GM12878 (cell line): ENCODE measurements around the gene COPZ2. TPM values are rescaled to one million over a fixed set of nuclear protein-coding genes. Genes with fewer than 3 reads are reported as not detected.

ENCODE experiments used
- BHLHE40 ChIP-seq, 2 experiments: fragments of 450-650 bp in 1 of 2; IDR thresholded peaks; 2 replicates each; pipeline ENCODE4 v1.6.1; 2011 to 2017; ENCODE audit warnings: low read depth in 2 of 2, borderline replicate concordance in 1 of 2, improper control_type of control experiment in 1 of 2, low read length in 1 of 2, mild to moderate bottlenecking in 1 of 2
- BMI1 ChIP-seq: fragments of 450-650 bp; IDR thresholded peaks from 2 replicates; pipeline ENCODE4 v1.6.1; 2016; ENCODE audit warnings: mild to moderate bottlenecking, moderate library complexity, borderline replicate concordance
- CBFB ChIP-seq: IDR thresholded peaks from 2 replicates; pipeline ENCODE4 v1.6.1; 2016; ENCODE audit warnings: antibody characterized with exemption, low read depth
- HCFC1 ChIP-seq: fragments of 150-350 bp; IDR thresholded peaks from 2 replicates; pipeline ENCODE4 v1.6.1; 2014; ENCODE audit warnings: low read length
- IKZF1 ChIP-seq: fragments of 450-650 bp; conservative IDR thresholded peaks from 2 replicates; pipeline ENCODE4 v1.6.1; 2017; ENCODE audit warnings: antibody characterized with exemption, mild to moderate bottlenecking
- KAT2A ChIP-seq: conservative IDR thresholded peaks from 2 replicates; pipeline ENCODE4 v1.6.1; 2011; ENCODE audit warnings: low read depth, low read length; ENCODE audit not compliant: control insufficient read depth
- MEF2A ChIP-seq: IDR thresholded peaks from 2 replicates; pipeline ENCODE4 v1.6.1; 2011; ENCODE audit warnings: low read depth, mild to moderate bottlenecking, low read length, moderate library complexity; ENCODE audit not compliant: insufficient read depth
- NFYA ChIP-seq: IDR thresholded peaks from 2 replicates; pipeline ENCODE4 v1.6.1; 2011; ENCODE audit warnings: low read depth, mild to moderate bottlenecking, low read length, improper control_type of control experiment, borderline replicate concordance
- NRF1 ChIP-seq: conservative IDR thresholded peaks from 2 replicates; pipeline ENCODE4 v1.6.1; 2011; ENCODE audit warnings: mild to moderate bottlenecking, low read depth, low read length, improper control_type of control experiment
- RAD21 ChIP-seq: IDR thresholded peaks from 2 replicates; pipeline ENCODE4 v1.6.1; 2011; ENCODE audit warnings: mild to moderate bottlenecking, low read depth, low read length, moderate library complexity; ENCODE audit not compliant: insufficient read depth
- RAD51 ChIP-seq: fragments of 450-650 bp; IDR thresholded peaks from 2 replicates; pipeline ENCODE4 v1.6.1; 2016; ENCODE audit warnings: moderate library complexity, mild to moderate bottlenecking, inconsistent platforms
- SMC3 ChIP-seq: IDR thresholded peaks from 2 replicates; pipeline ENCODE4 v1.6.1; 2011; ENCODE audit warnings: low read length, improper control_type of control experiment, borderline replicate concordance
- SP1 ChIP-seq: IDR thresholded peaks from one replicate; pipeline ENCODE4 v1.6.1; 2011; ENCODE audit warnings: low read depth, low read length
- SREBF1 ChIP-seq: IDR thresholded peaks from 2 replicates; pipeline ENCODE4 v1.6.1; 2012; ENCODE audit warnings: mild to moderate bottlenecking, low read length
- SRF ChIP-seq, 2 experiments: IDR thresholded peaks; 2 replicates each; pipeline ENCODE4 v1.6.1; 2011; ENCODE audit warnings: low read depth in 2 of 2, low read length in 2 of 2, mild to moderate bottlenecking in 1 of 2, moderate library complexity in 1 of 2
- TBL1XR1 ChIP-seq: IDR thresholded peaks from 2 replicates; pipeline ENCODE4 v1.6.1; 2012; ENCODE audit warnings: low read depth, low read length, improper control_type of control experiment
- TCF7 ChIP-seq: IDR thresholded peaks from 2 replicates; pipeline ENCODE4 v1.6.1; 2014; ENCODE audit warnings: antibody characterized with exemption, borderline replicate concordance
- WRNIP1 ChIP-seq: IDR thresholded peaks from 2 replicates; pipeline ENCODE4 v1.6.1; 2011; ENCODE audit warnings: low read depth, low read length, improper control_type of control experiment, borderline replicate concordance
- YBX1 ChIP-seq: fragments of 450-650 bp; IDR thresholded peaks from 2 replicates; pipeline ENCODE4 v1.6.1; 2016; ENCODE audit warnings: antibody characterized with exemption
- ZNF274 ChIP-seq: IDR thresholded peaks from one replicate; pipeline ENCODE4 v1.8.0; 2011; ENCODE audit not compliant: insufficient read length, insufficient read depth
- polyA plus RNA-seq, 11 experiments: library from polyadenylated mRNA; depleted of rRNA in 4 of 11; unstranded in 6 of 11; stranded (reverse) in 5 of 11; fragments of >200 nt; fragmentation: Nextera tagmentation in 4 of 11; fragmentation: Illumina TruSeq in 1 of 11; extraction: Ambion mirVana in 4 of 11; extraction: Trizol in 1 of 11; gene quantifications; 1 replicate in 1 of 11; 2 replicates in 10 of 11; pipeline versions ENCODE4 v1.2.1 to v1.2.3, GENCODE V29; 2011 to 2016; ENCODE audit warnings: inconsistent platforms in 2 of 11, missing spikeins in 2 of 11, low read depth in 1 of 11
- total RNA-seq, 4 experiments: library from RNA; depleted of rRNA in 3 of 4; stranded (reverse); fragments of >200 nt in 3 of 4; fragmentation: Illumina TruSeq in 1 of 4; extraction: Trizol in 1 of 4; gene quantifications; 2 replicates each; pipeline versions ENCODE4 v1.2.1 to v1.2.3, GENCODE V29; 2013 to 2021
- TF ChIP-seq, protein P1 (sequence below): fragments of 150-350 bp; IDR thresholded peaks from 2 replicates; pipeline ENCODE4 v1.6.1; 2016; ENCODE audit warnings: low read depth, low read length
- TF ChIP-seq, protein P2 (sequence below): IDR thresholded peaks from 2 replicates; pipeline ENCODE4 v1.6.1; 2011; ENCODE audit warnings: mild to moderate bottlenecking, low read depth, low read length, moderate library complexity; ENCODE audit not compliant: insufficient replicate concordance
- TF ChIP-seq, protein P3 (sequence below), 3 experiments: IDR thresholded peaks in 2 of 3; conservative IDR thresholded peaks in 1 of 3; 2 replicates each; pipeline ENCODE4 v1.5.1; 2011; ENCODE audit warnings: low read depth in 3 of 3, low read length in 3 of 3, mild to moderate bottlenecking in 3 of 3, control low read depth in 2 of 3, moderate library complexity in 2 of 3, inconsistent platforms in 1 of 3, mixed read lengths in 1 of 3; ENCODE audit not compliant: control insufficient read depth in 2 of 3, insufficient read depth in 1 of 3; ENCODE audit errors: extremely low read depth in 1 of 3

COPZ2 gene
- total and polyA plus RNA-seq, 10 of the 15 experiments (the other 5 are each of a cell fraction or from before 2014, with no cell fraction given), result 0.20 to 4.3 (median 2.6) TPM

DNA sequence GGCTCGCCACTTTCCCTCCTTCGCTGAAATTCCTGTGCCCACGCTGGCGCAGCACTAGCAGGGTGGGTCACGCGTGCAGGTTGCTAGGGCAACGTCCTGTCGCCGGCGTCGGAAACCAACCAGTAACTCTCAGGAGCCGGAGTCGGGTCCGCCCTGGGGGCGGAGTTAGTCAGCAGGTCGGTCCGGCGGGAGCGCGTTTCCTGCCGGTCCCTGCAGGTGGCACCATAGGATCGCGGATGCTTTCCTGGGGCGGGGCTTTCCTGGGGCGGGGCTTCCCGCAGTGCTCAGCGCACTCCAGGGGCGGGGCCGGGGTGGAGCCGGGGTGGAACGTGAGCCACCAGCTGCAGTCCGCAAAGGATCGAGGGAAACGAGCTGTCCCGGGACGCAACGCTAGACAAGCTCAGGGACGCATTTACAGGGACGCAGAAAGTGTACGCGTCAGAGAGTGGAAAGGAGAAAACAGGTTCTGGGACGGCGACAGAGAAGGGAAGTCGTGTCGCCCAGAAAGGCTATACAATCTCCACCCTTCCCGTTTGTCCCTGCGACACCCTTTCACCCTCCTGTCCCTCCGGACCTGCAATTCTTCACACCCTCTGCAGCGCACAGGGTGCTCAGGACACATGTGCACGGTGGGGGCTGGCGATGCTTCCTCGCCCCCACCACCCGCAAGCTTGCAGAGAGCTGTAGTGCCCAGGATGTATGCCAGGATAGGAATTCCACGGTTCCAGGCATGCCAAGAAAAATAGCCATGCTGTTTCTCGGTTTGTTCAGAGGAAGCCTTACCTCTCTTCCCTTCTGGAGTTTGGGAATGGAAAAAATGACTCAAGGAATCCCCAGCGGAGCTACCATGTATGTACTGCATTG lies 12.3 kb downstream of the COPZ2 start (continued):
- TF ChIP-seq, protein P1, sequence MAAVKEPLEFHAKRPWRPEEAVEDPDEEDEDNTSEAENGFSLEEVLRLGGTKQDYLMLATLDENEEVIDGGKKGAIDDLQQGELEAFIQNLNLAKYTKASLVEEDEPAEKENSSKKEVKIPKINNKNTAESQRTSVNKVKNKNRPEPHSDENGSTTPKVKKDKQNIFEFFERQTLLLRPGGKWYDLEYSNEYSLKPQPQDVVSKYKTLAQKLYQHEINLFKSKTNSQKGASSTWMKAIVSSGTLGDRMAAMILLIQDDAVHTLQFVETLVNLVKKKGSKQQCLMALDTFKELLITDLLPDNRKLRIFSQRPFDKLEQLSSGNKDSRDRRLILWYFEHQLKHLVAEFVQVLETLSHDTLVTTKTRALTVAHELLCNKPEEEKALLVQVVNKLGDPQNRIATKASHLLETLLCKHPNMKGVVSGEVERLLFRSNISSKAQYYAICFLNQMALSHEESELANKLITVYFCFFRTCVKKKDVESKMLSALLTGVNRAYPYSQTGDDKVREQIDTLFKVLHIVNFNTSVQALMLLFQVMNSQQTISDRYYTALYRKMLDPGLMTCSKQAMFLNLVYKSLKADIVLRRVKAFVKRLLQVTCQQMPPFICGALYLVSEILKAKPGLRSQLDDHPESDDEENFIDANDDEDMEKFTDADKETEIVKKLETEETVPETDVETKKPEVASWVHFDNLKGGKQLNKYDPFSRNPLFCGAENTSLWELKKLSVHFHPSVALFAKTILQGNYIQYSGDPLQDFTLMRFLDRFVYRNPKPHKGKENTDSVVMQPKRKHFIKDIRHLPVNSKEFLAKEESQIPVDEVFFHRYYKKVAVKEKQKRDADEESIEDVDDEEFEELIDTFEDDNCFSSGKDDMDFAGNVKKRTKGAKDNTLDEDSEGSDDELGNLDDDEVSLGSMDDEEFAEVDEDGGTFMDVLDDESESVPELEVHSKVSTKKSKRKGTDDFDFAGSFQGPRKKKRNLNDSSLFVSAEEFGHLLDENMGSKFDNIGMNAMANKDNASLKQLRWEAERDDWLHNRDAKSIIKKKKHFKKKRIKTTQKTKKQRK, result no peak
- TF ChIP-seq TCF7 (no peak), TBL1XR1 (no peak), SMC3 (peak; percentile 66), CBFB (no peak), BMI1 (peak; percentile 98), SP1 (peak; percentile 80), ZNF274 (no peak), HCFC1 (0 out of 2 replicates have a peak, but pooled peaks have one; percentile 33), RAD51 (peak; percentile 74), BHLHE40 (IDR thresholded peaks at IDR 0.05; ENCODE audit: borderline replicate concordance in 1 of 2, low read depth in 2 of 2, low read length in 1 of 2) (peak; percentile 96), SRF (IDR thresholded peaks at IDR 0.05; ENCODE audit: low read depth in 2 of 2, low read length in 2 of 2) (no peak), NRF1 (no peak), NFYA (no peak), MEF2A (0 out of 2 replicates have a peak, but pooled peaks have one; percentile 15), IKZF1 (peak; percentile 36; the same call in 1 of the 2 replicates), RAD21 (peak; percentile 88), SREBF1 (no peak), KAT2A (no peak), YBX1 (no peak), WRNIP1 (0 out of 2 replicates have a peak, but pooled peaks have one; percentile 12)
- TF ChIP-seq, protein P2, sequence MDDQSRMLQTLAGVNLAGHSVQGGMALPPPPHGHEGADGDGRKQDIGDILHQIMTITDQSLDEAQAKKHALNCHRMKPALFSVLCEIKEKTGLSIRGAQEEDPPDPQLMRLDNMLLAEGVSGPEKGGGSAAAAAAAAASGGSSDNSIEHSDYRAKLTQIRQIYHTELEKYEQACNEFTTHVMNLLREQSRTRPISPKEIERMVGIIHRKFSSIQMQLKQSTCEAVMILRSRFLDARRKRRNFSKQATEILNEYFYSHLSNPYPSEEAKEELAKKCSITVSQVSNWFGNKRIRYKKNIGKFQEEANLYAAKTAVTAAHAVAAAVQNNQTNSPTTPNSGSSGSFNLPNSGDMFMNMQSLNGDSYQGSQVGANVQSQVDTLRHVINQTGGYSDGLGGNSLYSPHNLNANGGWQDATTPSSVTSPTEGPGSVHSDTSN, result peak; percentile 80
- TF ChIP-seq, protein P3, sequence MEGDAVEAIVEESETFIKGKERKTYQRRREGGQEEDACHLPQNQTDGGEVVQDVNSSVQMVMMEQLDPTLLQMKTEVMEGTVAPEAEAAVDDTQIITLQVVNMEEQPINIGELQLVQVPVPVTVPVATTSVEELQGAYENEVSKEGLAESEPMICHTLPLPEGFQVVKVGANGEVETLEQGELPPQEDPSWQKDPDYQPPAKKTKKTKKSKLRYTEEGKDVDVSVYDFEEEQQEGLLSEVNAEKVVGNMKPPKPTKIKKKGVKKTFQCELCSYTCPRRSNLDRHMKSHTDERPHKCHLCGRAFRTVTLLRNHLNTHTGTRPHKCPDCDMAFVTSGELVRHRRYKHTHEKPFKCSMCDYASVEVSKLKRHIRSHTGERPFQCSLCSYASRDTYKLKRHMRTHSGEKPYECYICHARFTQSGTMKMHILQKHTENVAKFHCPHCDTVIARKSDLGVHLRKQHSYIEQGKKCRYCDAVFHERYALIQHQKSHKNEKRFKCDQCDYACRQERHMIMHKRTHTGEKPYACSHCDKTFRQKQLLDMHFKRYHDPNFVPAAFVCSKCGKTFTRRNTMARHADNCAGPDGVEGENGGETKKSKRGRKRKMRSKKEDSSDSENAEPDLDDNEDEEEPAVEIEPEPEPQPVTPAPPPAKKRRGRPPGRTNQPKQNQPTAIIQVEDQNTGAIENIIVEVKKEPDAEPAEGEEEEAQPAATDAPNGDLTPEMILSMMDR (IDR thresholded peaks at IDR 0.05 in 2 of 3, conservative IDR thresholded peaks at IDR 0.05 in 1 of 3; ENCODE audit: control insufficient read depth in 2 of 3, extremely low read depth in 1 of 3, insufficient read depth in 1 of 3, low read depth in 3 of 3, low read length in 3 of 3), result peak; percentile 85 to 98 (median 89)
